GM12874 (cell line): ENCODE measurements around the gene MAL.

Experiments used
- TF ChIP-seq, protein P1 (sequence below): IDR thresholded peaks from 2 replicates; pipeline ENCODE4 v1.5.1; 2011; ENCODE audit warnings: low read depth, mild to moderate bottlenecking, control low read depth, low read length, moderate library complexity; ENCODE audit not compliant: insufficient read depth

MAL gene

GRCh38 chr2:94993176-94994062 lies 32.1 kb upstream of the MAL start:
- TF ChIP-seq, protein P1, sequence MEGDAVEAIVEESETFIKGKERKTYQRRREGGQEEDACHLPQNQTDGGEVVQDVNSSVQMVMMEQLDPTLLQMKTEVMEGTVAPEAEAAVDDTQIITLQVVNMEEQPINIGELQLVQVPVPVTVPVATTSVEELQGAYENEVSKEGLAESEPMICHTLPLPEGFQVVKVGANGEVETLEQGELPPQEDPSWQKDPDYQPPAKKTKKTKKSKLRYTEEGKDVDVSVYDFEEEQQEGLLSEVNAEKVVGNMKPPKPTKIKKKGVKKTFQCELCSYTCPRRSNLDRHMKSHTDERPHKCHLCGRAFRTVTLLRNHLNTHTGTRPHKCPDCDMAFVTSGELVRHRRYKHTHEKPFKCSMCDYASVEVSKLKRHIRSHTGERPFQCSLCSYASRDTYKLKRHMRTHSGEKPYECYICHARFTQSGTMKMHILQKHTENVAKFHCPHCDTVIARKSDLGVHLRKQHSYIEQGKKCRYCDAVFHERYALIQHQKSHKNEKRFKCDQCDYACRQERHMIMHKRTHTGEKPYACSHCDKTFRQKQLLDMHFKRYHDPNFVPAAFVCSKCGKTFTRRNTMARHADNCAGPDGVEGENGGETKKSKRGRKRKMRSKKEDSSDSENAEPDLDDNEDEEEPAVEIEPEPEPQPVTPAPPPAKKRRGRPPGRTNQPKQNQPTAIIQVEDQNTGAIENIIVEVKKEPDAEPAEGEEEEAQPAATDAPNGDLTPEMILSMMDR, result no peak

DNA sequence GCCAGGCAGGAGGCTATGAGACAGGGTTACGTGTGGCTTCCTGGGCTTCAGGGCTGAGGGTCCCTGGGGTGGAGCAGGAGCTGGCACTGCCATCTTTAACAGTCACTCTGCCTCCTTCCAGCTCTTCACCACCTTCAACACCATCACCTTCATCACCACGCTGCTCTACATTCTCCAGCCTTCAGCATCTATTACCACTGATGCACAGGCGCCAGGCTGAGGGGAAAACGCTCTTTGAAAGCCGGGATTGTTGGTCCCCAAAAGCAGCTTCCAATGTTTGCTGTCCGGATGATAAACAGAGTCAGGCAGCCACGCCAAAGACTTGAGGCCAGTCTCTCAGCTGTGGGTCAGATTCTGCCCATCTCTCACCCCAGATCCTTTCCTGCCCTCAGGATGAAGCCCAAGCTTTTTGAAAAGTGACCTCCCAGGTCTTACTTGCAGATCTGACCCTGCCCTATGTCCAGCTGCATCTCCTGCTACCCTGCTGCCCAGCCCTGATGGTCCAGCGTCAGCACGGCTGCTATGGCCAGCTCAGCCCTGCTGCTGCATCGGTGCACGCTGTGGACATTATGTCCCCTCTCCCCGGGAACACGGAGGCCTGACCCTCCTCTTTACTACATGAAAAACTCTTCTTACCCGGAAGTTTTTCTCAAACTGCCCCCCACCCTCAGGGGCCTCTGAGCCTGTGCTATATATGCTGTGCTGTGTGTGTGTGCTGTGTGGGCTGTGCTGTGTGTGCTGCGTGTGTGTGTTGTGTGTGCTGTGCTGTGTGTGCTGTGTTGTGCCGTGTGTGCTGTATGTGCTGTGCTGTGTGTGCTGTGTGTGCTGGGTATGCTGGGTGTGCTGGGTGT lies 31.2 kb upstream of the MAL start:
- TF ChIP-seq, protein P1, result no peak

DNA sequence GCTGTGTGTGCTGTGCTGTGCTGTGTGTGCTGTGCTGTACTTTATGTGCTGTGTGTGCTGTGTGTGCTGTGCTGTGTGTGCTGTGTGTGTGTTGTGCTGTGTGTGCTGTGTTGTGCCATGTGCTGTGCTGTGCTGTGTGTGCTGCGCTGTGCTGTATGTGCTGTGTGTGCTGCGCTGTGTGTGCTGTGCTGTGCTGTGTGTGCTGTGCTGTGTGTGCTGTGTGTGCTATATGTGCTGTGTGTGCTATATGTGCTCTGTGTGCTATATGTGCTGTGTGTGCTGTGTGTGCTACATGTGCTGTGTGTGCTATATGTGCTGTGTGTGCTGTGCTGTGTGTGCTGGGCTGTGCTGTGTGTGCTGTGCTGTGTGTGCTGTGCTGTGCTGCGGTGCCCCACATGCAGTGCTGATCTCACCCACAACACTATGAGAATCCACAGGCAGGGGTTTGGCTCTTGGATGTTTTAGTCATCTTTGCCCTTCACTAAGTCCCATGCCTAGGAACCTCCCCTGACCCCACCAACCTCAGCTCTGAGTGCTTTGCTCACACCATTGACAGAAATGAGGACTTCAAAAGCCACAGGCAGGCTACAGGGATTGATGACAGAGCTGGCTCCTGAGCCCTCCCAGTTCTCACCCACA lies 30.5 kb upstream of the MAL start:
- TF ChIP-seq, protein P1, result no peak

- TF ChIP-seq, protein P1, result no peak
These were observed 29.8 kb upstream of the MAL start for GRCh38 chr2:94995553-94996304.

- TF ChIP-seq, protein P1, result no peak
These were observed 29.0 kb upstream of the MAL start for GRCh38 chr2:94996305-94997100.

DNA sequence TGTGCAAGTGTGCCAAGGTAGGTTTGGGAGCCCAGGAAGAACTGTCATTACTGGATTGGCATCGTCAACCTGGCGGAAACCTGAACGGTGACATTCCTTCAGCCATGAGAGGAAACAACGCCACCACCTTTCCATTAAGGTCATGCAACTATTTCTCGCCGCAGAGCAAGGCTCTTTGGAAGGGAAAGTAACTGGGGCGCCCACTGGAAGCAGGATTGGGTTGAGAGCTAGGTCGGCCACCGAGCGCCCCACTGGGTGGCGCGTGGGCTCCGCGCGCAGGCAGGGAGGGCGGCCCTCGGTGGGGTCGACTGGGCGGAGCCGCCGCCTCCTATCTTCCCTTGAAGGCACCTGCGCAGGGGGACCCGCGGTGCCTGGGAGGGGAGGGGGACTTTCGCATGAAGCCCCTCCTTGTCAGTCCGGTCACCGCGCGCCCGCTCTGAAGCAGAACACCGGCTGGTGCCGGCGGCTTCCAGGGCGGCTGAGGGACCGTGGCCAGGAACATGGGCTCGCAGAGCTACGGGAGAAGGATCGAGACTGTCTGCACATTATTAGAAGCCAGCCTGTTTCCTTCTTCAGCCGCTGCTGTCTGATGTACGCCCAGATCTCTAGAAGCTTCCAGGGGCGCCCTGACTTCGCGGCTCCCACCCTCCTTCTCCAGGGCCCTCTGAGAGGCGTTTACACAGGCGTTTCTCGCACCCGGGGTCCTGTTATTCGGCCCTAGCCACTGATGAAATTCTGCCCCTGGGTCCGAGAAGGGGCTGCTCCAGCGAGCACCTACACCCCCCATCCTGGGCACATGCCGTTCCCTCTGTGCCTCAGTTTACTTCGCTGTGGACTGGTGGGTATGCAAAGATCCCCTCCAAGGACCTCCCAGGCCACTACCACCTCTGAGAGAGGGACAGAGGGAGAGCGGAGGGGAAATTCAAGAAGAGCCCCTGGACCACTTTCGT lies 27.3 kb upstream of the MAL start:
- TF ChIP-seq, protein P1, result no peak
